Hematopoietic multipotent progenitor cell (in vitro differentiated cells): Measurements from ENCODE around the gene NUTM2E. TPM values are rescaled to one million over a fixed set of nuclear protein-coding genes. Genes with fewer than 3 reads are reported as not detected.
"Not testable (repeated sequence)": the region's sequence is repeated elsewhere in the genome, so short reads cannot be mapped to it uniquely, and the experiment has no call there.

ENCODE experiments used
- DNase-seq, 3 donors: peaks; one replicate each; pipeline ENCODE4 v3.0.0-alpha.2; 2011 to 2015; ENCODE audit warnings: low read depth in 2 of 3, low spot score in 2 of 3
- total RNA-seq: library from RNA; depleted of rRNA; stranded (reverse); fragments of >200 nt; gene quantifications from one replicate; pipeline ENCODE4 v1.2.3, GENCODE V29; 2012

NUTM2E gene, protein sequence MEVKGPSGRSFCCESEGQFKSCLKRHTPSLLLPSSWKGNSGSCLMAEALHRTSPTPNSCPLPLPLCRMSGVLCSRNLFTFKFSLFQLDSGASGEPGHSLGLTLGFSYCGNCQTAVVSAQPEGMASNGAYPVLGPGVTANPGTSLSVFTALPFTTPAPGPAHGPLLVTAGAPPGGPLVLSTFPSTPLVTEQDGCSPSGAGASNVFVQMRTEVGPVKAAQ (N-terminal part only)
- total RNA-seq, result under 0.01 TPM

DNA sequence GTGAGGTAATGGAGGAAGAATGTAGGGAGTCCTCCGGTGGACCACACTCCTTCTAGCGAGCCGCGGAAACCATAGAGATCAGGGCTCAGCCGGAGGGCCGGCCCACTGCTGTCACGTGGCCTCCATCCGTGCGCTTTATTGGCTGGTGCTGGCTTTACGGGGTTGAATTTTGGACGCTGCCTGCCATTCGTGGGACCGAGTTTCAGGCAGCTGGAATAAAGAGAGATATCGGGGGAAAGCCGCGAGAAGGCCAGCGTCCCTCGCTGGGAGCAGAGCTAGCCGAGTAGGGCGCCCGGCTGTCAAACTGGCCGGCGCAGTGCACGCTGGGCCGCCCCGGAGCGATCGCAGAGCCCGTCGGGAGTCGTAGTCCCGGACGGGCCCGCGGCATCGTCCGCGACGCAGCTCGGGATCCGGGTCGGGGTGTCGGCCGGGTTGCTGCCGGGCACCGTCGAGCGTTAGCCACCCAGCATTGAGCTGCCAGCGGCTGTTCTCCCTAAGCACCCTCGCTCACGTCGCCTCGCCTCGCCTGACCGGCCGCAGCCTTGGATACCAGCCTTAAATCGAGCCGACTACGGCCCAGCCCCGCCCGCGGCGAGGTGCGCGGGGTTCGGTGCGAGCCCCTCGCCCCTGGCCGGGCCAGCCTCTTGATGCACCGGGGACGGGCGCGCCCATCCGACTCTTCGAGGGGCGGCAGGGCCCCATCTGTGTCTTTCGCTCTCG is at the start of gene NUTM2E:
NUTM2E (plus strand) TSS at position 244 of the 720 bp plus-strand sequence. CDS start 15,002 bp downstream, outside the sequence.
- DNase-seq, result peak; percentile 57 to 78 (median 75)

DNA sequence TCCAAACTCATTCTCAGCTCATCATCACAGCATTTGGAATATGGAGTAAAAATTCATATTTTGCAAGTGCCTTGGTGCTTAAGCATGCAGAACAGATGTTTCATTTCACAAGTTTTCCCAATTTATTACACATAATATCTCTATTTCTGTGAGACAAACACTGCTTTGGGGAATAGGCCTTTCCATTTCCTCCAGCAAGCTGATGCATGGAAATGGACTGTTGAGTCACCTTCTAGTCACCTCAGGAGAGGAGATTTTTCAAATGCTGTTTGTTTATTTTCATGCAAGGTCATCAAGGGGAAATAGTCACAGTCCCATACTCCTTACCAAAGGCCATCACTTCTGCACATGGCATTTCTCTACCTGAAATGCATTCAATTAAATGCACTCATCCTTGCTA is 48.5 kb upstream of the NUTM2E start:
- not testable (repeated sequence) for DNase-seq

DNA sequence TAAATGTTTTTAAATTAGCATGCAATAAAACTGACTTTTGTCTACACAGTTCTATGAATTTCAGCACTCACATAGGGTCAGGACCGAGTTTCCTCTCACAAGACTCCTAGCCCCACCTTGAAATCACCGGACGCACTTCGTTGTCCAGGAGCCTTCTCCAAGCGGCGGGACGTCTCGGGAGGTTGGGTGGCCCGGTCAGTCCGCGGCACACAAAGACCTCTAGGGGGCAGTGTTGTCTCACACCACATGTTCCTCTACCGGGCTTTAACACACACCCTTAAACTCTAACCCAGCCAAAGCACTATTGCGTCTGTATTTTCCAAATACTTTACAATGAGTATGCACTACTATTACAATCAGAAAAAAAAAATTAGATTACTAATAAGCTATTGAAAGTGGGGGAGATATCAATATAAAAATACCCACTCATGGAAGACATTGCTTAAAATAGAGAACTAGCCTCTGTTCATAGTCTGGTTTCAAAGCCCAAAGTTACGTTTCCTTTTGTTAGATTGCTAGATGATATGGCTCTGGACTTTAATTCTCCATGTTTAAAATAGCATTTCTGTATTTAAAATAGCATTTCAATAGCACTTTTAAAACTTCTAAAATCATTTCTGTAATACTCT is 47.1 kb upstream of the NUTM2E start:
- peak; percentile 22 to 77 (median 64) for DNase-seq

DNA sequence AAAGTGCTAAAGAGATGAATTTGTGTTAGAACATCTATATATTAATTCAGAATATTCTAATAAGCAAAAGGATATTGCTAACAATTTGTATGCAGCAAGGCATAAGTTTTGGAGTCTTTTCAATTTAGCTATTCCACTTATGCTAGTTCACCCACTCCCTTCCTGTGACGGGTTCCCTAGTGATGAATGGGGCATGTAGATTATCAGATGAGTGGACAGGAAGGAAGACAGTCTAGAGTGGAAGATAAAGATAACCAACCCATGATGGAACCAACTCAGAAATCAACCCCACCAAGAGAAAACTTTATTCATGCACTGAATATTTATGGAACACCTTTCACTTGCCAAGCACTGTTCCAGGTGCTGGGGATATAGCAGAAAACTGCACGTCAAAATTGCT is 46.5 kb upstream of the NUTM2E start:
- DNase-seq, result peak in 2 of 3 donors; percentile 1 to 2

DNA sequence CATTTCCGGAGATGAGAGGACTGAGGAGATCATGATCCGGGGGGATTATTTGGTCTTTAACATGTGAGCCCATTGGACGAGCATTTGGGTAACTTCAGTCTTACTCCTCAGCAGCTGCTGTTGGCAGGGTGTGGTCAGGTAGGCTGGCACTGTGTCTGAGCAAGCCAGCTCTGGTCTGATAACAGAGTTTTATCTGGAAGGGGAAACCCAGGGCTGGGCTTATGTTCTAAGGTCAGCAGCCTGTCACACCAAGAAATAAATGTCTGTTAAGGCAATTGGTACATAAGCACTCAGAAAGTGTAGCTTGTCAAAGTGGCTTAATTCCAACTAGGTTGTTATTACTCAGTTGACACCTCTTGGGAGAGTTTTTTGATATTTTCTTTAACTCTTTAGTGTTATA is 45.0 kb upstream of the NUTM2E start:
- not testable (repeated sequence) for DNase-seq

DNA sequence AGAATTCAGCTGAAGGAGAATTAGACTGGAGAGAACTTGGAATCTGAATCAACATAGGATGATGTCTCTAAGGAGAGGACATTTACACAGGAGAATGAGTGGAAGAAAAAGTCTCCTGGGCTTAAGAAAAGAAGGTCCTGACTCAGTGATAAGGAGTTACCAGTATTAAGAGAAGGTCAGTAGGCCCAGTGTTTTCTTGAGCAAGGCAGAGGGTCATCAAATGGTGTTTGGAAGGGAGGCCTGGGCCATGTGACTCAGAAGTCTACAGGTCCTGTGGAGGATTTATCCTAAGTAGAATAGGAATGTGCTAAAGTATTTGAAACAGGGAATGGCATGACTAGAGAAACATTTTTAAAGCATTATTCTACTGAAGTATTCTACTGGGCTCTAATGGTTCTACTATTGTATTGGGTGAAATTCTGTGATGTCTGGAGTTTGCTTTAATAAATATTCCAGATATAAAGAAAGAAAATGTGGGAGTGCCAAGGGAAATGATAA is 39.0 kb upstream of the NUTM2E start:
- DNase-seq, result not testable (repeated sequence)

DNA sequence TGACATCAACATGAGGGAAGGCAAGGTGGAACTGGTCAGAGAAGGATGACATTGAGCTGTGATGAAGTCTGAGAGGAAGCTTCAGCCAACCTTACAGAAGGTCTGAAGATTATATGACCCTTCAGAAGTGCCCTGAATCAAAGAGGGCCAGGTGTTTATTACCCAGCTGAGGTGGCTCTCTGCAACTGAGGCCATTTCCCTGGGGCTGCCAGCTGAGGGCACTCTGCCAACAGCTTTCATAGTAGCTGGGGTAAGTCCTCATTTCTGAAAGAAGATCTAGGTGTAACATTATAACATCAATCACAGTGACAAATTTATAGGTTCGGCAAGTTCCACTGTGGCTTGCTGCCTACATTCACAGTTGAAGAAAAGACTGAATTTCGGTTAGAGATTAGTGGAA is 37.2 kb upstream of the NUTM2E start:
- not testable (repeated sequence) for DNase-seq

DNA sequence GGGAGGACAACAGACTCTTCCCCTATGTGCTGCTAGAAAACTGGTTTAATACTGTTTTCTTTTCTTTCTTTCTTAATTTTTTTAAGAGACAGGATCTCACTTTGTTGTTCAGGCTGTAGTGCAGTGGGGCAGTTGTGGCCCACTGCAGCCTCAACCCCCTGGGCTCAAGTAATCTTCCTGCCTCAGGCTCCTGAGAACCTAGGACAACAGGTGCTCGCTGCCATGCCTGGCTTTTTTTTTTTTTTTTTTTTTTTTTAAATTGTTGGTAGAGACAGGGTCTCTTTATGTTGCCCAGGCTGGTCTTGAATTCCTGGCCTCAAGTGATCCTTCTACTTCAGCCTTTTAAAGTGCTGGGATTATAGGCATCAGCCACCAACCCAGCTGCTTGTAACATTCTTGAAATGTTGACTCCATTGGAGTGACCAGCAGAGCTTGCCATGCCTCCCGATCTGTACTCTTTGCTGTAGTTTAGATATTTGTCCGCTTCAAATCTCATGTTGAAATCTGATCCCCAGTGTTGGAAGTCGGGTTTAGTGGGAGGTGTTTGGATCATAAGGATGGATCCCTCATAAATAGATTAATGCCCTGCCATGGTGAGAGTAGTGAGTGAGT is 34.5 kb upstream of the NUTM2E start:
- DNase-seq, result not testable (repeated sequence)

DNA sequence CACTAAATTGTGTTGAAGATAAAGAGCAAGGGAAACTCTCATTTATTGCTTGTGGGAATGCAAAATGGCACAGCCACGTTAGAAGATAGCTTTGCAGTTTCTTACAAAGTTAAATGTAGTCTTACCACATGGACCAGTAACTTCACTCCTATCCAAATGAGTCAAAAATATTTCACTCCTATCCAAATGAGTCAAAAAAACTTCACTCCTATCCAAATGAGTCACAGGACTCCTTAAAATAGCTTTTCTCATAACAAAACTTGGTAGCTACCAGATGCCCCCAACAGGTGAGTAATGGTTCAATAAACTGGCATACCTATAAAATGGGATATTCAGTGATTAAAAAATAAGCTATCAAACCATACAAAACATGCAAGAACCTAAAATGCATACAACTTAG is 27.2 kb upstream of the NUTM2E start:
- DNase-seq, result not testable (repeated sequence)

DNA sequence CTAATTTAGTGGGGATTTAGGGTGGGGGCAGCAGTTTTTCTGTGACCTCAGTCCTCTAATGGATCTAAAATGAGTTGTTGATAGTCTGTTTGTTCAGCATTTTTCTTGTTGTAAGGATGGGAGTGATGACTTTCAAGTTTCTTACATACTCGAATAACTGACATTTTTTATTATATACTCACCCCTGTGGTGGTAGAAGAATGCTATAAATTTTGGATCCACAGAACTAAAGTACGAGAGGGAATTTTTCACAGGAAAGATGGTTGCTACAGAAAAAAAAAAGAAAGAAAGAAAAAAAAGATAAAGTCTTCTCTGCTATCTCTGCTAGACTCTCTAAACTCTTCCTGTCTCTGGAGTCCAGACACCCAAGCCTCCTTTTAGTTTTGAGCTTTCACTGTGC is 20.7 kb upstream of the NUTM2E start:
- not testable (repeated sequence) for DNase-seq

DNA sequence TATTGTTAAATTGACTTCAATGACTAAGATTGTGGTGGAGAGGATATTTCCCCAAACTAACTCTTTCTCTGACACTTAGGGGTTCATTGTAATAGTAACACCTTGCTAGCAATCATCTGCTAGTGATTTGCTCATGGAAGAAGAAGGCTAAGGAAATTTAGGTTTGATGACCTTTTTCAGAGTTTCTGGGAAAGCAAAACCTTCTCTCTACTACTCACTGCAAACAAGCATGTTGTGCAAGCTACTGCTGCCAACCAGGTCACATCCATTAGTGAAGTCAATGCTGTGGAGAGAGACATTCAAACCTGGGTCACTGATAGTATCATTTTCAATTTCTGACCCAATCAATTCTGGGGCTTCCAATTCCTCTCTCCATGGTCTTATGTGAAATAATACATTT is 14.6 kb upstream of the NUTM2E start:
- not testable (repeated sequence) for DNase-seq

DNA sequence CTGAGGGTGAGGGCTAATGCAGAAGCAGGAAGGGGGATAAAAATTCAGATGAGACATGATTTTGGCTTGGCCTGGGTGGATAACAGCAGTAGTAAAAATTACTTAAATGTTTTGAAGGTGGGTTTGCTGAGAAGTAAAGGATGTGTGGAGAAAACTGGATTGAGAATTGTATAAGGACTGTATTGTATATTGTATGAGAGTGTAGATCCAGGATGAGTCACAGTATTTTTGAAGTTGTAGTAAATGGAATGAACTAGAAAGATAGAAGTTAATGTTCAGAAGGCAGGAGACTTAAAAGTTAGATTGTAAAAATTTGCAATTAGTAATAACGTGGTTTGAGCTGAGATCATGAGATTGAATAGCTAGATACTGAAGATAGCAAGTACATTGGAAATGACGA is 10.2 kb upstream of the NUTM2E start:
- DNase-seq, result not testable (repeated sequence)

DNA sequence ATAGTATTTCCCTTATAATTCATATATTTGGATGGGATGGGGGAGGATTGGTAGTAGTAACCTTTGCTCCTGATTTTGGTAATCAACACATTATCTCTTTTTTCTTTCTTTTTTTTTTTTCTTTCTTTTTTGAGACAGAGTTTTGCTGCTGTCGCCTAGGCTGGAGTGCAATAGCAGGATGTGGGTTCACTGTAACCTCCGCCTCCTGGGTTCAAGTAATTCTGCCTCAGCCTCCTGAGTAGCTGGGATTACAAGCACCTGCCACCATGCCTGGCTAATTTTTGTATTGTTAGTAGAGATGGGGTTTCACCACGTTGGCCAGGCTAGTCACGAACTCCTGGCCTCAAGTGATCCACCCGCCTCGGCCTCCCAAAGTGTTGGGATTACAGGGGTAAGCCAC is 3.2 kb upstream of the NUTM2E start:
- not testable (repeated sequence) for DNase-seq

DNA sequence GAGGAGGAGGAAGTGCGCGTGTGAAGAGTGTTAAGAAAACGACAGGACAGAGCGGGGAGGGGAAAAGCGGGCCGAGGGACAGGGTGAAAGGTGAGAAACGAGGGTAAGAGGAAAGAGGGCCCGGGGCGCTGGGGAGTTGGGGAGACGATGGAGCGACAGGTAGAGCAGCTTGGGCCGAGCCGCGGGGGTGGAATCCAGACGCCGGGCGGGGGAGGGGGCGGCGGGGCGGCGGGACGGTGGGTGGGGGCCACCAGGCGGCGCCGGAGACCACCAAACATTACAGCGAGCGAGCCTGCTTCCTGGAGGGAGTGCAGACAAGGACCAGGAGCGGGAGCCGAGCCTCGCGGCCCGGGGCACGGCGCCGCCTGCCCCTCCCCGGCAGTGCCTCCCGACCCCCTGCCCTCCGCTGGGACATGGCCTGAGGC is 940 bp upstream of the NUTM2E start:
- peak in 2 of 3 donors; percentile 4 to 5 for DNase-seq

DNA sequence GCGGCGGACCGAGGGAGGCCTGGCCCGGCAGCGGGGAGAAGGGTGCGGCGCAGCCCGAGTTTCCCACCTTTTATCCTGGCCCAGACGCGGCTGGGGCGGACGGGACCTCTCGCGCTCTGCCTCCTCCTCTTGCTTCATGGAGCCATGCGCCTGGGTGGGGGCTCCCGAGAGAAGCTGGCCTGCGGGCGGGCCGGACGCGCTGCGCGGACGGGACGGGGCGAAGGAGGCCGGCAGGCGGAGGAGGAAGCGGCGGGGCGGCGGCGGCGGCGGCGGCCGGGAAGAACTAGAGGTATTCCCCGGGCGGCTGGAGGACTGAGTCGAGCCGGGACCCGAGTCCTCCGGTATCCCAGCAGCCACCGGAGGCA is 426 bp upstream of the NUTM2E start:
- peak in 2 of 3 donors; percentile 7 to 10 for DNase-seq

DNA sequence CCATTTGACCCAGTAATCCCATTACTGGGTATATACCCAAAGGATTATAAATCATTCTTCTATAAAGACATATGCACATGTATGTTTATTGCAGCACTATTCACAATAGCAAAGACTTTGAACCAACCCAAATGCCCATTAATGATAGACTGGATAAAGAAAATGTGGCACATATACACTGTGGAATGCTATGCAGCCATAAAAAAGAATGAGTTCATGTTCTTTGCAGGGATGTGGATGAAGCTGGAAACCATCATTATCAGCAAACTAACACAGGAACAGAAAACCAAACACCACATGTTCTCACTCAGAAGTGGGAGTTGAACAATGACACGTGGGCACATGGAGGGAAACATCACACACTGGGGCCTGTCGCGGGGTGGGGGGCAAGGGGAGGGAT is 7.3 kb downstream of the NUTM2E start:
- not testable (repeated sequence) for DNase-seq

DNA sequence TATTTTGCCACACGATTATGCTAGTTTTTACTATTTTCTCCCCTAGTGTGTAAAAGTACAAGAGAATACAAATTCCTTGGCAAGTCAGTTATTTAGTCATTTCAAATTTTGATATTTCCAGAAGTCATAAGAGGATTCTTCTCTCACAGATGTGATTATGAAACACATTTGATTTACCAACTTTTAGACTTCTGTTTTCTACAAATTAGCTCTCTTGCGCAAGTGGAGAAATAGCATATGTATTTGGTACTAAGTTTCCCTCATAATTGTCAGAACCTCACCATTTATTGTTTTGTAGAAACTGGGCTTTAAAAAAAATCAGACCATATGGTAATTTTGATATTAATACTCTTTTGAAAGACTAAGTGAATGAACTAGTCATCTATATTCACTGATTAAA is 9.4 kb downstream of the NUTM2E start:
- not testable (repeated sequence) for DNase-seq

DNA sequence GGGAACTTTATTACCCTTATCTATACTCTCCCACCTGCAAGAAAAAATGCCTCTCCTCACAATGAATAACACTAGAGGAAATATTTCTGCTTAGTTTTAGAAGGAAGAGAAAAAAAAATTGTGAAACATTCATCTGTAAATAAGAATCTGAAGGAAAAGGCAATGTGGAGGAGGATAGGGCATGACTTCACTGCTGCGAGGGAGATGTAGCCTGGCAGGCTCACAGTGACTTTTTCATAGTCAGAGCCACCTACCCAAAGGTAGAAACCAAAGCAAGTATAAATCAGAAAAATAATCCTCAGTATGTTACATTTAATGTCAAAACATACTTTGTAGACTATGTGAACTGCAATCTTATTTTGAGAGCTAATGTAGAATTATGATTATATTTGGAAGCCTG is 10.4 kb downstream of the NUTM2E start:
- DNase-seq, result not testable (repeated sequence)

DNA sequence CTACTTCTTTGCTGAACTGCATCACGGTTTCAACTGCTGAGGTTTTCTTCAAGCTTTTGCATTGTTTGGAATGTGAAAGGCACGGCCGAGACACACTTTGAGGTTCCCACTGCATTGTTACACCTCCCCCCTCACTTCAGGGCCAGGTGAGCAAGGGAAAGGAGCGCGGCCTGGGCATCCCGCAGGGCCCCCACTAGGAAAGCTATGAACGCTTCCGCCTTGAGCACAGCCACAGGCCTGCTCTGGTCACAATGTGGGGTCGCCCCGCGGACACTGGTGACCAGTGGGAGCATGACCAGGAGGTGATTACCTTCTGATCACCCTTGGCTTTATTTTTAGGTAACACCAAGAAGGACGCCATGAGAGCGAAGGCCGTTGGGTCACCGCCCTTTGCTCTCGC is 11.9 kb downstream of the NUTM2E start:
- DNase-seq, result not testable (repeated sequence)

DNA sequence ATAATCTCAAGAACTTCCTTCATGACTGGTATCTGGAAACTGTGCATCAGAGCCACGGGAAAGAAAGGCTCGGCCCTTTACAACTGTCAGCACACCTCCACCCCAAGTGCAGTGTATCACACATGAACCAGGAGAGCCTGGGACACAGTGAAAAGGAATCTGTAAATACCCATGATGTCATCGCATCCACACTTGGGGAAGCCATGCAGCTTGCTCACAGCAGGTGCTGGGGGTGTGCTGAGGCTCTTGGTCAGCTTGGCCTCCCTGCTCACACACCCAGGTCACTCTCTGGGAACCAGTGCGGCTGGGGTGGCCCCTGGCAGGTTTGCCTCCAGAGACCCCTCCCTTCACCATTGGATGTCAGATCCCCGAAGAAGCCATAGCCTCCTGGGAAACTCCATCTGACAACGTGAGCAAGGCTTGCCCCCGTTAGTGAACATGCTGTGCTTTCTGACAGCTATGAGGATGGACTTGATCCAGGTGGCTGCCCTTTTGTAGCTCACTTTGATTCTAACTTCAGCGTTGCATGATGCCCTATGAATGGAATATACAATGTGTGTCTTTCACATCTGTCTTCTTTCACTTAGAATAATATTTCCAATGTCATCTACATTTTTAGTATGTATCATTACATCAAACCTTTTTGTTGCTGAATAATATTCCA is 26.8 kb downstream of the NUTM2E start:
- DNase-seq, result not testable (repeated sequence)

DNA sequence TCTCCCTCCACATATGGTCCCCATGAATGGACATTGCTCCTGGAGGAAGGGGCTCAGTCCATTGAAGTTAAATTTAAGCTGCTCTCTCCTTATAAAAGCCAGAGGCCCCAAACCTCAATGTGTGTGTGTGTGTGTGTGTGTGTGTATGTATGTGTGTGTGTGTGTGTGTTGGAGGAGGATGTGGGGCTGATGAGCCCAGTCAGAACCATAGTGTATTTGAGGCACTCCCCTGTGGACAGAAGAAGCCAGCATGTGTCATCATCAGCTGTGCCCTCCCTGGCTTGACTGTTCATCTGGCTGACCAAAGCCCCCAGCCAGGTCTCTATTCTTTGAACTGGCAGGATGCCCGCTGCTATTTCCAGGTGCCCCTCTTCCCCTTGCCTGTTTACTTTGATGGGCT is 35.7 kb downstream of the NUTM2E start:
- not testable (repeated sequence) for DNase-seq
